GM21390 (cell line): ENCODE results near the gene DPF1.

Source experiments
- ATAC-seq: cut with Tn5 transposase; IDR thresholded peaks from one replicate; pipeline ENCODE4 v1.9.1; 2021; ENCODE audit not compliant: unreplicated experiment

DPF1 gene

DNA sequence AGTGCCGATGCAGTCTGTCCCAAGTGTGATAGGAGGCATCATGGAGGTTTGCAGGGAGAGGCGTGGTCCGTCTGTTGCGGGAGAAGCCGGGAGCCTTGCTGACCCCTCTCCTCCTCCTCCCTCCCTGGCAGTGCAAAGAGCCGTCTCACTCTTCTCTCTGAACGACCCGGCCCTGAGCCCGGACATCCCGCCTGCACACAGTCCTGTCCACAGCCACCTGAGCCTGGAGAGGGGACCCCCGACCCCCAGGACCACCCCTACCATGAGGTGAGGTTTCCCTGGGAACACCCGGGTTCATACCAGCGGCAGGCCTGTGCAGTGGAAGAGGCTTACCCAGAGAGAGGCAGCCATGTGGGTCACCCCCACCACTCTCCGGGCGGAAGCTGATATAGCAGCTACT is 22.3 kb downstream of the DPF1 start:
- no peak for ATAC-seq

DNA sequence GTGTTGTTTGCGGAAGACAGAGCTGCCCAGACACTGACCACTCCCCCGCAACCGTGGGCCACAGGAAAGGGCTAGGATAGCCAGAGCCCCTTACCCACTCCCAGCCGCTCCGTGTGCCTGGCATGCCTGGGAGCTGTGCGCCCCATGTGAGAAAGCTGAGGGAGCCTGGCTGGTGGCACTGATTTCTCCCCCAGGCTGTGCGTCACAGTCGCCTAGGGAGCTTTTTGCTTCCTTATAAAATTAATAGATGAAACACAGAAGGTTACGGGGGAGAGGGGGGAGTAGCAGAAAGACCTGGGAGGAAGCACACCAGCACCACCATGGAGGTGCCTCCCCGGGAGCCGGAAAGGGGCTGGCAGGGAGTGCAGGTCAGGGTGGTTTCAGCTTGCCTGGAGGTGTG is 24.7 kb downstream of the DPF1 start:
- ATAC-seq, result no peak

DNA sequence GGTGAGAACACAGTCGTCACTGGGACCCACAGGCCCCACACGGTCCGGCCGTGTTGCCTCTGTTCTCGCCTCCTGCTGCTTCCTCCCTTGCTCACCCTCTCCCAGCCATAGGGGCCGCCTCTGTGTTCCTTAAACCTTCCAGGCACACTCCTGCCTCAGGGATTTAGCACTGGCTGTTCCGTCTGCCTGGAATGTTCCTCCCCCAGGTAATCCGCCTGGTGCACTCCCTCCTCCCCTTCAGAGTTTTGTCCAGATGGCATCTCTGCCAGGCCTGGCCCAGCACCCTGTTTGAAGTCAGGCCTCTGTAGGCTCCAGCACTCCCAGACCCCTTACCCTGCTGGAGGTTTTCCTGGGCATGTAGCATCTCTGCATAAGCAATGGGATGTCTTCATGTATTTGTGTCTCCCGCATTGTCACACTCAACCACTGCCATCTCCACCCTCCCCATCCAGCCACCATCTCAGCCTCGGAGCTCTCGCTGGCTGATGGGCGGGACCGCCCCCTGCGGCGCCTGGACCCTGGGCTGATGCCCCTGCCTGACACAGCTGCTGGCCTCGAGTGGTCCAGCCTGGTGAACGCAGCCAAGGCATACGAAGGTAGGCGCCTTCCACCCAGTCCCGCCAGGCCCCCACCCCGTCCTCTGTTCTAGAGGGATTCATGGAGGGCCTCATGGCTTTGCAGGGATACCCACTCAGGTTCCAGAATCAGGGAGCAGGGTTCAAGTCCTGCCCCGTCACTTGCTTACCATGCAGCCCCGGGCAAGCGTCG is 25.9 kb downstream of the DPF1 start:
- no peak for ATAC-seq

DNA sequence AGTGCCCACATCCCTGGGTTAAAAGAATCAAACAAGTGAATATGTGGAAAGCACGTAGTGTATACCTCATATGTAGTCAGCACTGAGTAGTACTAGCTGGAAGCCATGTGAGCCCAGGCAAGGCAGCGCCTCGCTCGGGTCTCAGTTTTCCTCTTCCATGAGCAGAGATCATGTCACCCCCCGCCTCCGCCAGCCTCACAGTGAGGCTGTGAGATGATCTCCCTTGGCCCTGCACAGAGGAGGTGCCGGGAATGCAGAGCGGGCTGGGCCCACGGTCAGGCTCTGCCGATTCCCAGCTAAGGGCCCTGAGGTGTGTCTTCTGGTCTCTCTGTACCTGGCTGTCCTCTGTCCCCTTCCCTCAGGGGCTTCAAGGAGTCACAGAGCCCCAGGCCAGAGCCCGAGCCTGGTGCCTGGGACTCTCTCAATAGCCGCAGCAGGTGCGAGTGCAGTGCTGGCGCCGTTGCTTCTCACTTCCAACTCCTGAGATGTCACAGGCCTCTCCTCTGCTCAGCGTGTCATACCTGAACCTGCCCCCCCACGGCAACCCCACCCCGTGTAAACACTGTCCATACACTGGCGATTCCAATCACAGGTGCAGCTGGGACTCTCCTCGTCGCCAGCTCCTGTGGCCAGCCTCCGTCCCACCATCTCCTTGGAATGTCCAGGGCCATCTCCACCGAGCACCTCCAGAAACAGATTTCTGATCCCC is 26.9 kb downstream of the DPF1 start:
- no peak for ATAC-seq

DNA sequence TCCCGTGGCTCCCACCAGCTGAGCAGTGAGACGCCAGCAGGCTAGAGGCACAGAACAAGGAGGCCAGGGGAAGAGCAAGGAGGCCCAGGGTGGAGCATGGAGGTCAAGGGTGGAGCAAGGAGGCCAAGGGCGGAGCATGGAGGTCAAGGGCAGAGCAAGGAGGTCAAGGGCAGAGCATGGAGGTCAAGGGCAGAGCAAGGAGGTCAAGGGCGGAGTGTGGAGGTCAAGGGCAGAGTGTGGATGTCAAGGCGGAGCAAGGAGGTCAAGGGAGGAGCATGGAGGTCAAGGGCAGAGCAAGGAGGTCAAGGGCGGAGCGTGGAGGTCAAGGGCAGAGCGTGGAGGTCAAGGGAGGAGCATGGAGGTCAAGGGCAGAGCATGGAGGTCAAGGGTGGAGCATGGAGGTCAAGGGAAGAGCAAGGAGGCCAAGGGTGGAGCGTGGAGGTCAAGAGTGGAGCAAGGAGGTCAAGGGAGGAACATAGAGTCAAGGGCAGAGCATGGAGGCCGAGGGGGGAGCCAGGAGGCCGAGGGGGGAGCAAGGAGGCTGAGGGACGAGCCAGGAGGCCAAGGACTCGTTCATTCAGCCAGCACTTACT is 27.7 kb downstream of the DPF1 start:
- ATAC-seq, result no peak

DNA sequence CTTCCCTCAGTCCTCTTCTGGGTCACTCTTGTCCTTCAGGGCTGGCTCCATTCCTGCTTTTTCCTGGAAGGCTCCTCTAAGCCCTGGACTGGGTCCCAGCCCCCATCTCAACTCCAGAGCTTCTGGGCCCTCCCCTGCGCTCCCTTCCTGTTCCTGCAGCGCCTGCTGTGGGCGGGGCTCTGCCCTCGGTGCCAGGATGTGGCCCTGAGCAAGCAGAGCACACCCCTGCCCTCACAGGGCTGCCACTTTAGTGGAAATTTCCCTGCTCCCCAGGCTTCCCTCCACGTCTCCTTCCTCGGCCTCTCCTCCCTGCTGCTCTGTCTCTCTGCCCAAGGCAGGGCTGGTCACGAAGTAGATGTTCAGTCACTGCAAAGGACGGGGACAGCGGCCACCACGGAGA is 28.8 kb downstream of the DPF1 start:
- ATAC-seq, result no peak

DNA sequence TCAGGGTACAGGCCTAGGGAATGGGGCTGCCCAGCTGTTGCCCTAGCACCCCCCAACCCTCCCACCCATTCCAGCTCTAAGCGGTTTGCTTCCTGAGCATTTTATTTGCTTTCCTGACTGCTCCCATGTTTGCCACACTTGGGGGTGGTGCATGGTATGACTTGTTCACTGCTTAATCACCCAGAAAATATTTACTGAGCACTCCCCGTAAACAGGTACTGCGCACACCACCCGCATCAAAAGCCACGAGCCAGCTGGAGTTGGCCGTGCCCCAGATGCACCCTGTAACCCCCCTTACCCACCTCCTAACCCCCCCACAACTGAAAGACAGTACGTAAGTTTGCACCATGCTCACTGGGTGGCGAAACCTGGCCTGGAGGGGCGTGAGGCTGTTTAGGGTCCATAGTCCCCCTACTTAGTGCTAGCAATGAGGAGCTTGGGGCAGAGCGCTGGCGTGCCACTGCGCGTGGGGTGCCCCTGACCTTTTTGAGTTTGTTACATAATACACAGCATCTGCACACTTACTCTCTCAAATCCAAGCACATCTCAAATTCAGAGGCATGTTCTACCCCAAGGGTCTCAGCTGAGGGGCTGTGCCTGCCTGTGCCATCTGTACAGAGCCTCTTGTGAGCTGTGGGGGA is 29.8 kb downstream of the DPF1 start:
- no peak for ATAC-seq

DNA sequence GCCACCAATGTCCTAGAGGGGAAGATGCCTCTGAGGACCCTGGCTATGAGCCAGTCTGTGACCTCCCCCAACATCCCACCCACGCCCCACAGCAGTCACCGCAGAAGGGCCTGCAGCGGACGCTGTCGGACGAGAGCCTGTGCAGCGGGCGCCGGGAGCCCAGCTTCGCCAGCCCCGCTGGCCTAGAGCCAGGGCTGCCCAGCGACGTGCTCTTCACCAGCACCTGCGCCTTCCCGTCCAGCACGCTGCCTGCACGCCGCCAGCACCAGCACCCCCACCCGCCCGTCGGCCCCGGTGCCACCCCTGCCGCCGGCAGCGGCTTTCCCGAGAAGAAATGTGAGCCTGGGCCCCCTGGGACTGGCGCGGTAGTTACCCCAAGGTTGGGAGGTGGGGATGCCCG is 30.6 kb downstream of the DPF1 start:
- no peak for ATAC-seq

DNA sequence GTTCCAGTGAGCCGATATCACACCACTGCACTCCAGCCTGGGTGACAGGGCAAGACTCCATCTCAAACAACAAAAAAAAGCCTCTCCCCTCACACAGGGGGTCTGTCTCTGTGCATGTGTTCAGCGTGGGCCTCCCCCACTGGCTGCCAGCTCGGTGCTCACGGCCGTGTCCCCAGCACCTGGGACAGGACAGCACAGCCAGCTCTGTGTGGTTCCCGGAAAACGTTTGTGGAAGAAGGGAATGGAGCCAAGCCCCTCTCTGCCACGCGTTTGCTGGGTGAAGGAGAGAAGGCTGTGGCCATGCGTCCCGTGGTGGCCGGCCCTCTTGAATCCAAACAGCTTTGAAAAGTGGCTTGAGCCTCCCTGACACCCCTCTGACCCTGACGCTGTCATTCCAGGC is 32.3 kb downstream of the DPF1 start:
- ATAC-seq, result no peak

DNA sequence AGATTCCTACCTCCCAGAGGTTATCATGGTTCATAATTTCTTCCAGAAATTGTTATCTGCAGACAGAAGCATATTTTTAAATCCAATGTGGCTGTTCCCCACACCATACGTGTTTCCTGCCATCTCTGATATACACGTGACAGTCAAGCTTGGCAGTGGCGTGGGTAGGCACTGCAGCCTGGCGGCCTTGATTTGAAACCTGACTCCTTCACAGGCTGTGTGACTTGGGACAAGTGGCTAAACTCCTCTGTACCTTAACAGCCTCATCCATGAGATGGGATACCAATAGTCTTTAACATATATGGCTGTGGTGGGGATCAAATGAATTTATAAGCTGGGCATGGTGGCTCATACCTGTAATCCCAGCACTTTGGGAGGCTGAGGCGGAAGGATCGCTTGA is 33.2 kb downstream of the DPF1 start:
- ATAC-seq, result no peak

DNA sequence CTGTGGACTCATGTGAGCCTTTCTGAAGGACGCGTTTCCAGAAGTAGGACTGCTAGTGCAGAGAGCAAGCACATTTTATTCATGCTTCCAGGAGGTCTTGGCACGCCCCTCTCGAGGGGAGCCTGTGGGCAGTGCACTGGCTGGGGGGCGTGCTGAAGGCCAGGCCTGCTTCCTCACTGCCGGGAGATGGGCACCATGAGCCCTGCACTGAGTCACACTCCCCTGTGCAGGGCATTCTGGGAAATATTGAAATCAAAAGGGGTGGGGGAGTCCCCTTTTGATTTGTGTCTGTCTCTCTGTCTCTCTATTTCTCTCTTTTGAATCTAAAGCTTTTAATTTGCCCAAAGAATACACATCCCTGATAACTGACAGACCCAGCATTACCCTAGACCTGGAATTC is 34.0 kb downstream of the DPF1 start:
- ATAC-seq, result no peak

DNA sequence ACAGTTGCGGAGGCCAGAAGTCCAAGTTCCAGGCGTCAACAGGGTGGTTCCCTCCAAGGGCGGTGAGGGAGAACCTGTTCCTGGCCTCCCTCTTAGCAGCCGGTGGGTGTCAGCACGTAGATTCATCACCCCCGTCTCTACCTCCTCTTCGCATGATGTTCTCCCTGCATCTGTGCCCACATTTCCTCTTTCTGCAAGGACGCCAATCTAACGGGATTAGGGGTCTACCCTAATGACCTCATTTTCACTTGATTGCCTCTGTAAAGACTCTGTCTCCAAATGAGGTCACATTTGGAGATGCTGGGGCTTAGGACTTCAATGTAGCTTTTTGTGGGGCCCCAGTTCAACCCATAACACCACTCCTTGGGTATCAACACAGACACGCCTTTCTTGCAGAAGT is 38.5 kb downstream of the DPF1 start:
- ATAC-seq, result no peak

DNA sequence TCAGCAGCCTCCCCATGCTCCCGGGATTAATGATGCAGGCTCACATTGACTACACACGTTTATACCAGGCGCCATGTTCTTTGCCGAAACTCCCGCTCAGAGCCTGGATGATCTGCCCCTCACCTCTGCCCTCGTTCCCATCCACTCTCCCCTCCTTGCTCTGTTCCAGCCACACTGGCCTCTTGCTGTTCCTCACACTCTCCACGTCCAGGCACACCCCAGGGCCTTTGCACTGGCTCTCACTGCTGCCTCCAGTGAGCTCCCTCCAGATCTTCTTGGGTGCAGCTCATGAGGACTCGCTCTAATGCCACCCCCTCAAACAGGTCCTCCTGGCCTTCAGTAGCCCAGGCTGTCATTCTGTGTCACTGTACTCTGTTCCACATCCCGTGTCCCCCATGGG is 39.2 kb downstream of the DPF1 start:
- ATAC-seq, result no peak

DNA sequence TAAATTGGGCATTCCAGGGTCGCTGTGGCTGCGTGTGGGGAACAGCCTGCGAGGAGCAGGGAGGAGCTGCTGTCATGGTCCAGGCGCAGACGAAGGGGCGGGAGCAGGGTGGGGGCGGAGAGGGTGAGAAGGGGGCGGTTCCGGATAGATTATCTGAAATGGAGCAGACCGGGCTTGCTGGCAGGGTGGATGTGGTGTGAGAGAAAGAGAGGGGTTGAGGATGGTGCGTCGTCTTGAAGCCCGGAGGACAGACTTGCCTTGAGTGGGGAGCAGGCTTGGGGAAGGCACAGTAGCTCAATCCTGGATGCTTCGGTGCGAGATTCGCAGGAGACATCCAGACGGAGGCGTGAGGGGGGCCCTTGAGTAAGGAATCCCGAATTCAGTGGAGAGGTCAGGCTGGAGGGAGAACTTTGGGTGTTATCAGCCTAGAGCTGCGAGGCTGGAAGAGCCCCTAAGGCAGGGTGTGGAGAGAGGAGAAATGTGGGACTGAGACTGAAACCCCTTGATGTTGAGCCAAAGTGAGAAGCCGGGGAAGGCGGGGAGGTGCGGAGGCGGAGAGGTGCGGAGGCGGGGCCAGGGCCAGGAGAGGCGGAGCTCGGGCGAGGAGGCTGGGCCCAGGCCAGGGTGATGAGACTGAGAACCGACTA is 40.6 kb downstream of the DPF1 start:
- no peak for ATAC-seq

DNA sequence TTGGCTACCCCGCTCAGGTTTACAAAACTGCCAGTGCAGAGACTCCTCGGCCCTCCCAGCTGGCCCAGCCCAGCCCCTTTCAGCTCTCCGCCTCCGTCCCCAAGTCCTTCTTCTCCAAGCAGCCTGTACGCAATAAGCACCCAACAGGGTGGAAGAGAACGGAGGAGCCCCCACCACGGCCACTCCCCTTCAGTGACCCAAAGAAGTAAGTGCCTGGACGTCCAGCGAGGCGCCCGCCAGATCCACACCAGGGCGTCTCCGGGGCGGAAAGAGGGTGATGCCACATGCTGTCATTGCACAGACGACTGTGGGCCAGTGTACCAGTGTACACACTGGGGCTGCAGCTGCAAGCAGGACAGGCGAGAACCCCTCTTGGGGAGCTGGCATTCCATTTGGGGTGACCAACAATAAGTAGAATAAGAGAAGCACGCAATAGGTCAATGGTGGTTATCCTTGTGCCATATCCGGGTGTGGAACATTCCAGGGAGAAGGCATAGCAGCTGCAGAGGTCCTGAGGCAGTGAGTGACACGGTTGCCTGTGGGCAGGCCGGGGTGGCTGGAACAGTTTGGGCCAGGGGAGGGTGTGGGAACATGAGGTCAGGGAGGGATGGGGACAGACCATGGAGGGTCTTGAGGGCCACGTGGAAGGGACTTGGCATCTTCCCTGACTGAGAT is 41.3 kb downstream of the DPF1 start:
- no peak for ATAC-seq

DNA sequence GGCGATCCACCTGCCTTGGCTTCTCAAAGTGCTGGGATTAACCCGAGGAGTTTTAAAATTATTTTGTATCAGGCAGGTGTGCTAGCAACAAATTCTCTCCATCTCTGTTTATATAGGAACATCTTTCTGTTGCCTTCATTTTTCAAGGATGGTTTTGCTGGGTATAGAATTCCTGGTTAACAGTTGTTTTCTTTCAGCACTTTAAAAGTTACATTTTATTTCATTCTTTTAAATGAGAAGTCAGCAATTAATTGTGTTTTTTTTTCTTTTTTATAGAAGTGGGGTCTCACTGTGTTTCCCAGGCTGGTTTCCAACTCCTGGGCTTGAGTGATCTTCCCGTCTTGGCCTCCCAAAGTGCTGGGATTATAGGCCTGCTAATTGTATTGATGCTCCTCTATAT is 44.0 kb downstream of the DPF1 start:
- ATAC-seq, result no peak

DNA sequence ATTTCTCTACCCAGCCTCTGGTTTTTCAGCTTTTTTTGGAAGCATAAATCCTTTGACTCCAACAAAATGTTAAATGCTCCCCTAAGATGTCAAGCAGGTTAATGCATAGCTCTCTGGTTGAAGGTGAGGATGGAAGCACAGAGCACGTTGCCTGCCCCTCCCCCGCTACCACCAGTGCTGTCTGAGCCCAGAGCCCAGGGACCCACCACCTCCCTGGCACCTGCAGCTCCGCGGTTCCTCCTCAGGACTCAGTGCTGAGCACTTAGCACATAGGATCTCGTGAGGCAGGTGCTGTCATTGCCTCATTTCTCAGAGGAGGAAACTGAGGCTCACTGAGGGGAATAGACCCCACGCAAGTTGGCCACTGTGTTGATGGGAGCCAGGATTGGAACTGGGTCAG is 48.6 kb downstream of the DPF1 start:
- no peak for ATAC-seq

DNA sequence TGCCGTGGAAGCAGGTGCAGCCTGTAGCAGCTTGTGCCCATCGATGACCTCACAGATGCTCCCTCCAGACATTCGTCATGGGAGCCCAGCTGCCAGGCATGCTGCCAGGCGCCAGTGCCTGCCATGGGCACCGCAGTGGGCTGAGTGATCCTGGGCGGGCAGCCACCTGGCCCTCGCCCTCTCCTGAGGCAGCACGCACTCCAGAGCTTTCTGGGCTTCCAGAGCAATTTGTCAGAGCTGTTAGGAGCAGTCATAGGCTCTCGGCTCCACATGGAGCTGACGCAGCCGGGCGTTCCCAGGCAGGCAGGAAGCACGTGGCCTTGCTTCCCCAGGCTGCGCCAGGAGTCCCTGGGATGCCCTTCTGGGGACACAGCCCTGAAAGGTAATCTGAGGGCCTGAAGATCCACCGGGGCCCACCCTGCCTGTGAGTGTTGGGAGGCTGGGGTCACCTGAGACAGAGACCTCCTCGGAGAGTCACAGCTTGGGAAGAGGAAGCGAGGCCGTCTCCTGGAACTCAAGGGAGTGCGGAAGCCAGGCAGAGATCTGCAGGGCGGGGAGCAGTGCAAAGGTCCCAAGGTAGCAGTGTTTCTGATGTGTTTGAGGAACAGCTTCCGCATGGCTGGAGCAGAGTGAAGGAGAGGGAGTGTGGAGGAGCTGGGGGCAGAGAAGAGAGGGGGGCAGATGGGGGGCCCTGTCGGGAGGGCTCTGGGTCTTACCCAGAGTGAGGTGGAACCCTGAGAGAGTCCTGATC is 50.6 kb downstream of the DPF1 start:
- no peak for ATAC-seq

DNA sequence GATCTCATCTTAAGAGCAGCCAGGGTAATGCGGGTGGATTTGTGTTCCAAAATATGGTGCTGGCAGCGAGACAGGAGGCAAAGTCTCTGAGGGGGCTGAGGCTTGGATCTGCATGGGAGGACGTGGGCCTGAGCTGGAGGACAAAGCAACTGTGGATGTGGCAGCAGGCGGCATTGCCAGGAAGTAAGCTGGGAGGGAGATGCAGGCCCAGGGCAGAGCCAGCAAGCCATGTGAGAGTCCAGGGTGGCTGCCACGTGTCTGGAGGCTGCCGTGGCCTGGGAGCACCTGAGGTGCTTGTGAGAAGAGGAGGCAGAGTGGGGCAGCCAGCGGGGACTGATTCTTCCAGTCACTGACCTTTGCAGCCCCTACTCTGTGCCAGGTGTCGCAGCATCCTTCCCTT is 52.0 kb downstream of the DPF1 start:
- ATAC-seq, result no peak

DNA sequence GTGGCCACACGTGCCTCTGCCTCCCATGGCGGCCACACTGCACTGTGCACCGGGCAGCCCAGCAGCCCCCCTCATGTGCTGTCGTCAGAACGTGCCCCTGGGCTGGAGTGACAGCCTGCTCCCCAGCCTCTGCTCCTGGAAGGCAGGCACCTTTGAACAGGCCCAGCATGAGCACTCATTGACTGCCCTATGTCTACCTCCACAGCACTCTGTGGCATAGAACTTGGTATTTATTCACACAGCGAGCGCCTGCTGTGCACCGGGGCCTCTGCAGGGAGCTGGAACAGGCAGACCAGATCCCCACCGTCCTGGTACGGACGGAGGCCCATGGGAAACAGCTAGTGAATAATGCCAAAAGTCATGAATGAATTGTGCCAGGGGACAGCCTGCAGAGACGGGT is 53.7 kb downstream of the DPF1 start:
- no peak for ATAC-seq
